ENCODE data around the gene TRAPPC2.
"Not testable (repeated sequence)": the region's sequence is repeated elsewhere in the genome, so short reads cannot be mapped to it uniquely, and the experiment has no call there.

Gene TRAPPC2

GRCh38 chrX:13742397-13743176 is 8.2 kb upstream of the TRAPPC2 start:
- no peak for DNase-seq

GRCh38 chrX:13741695-13742094 is 7.3 kb upstream of the TRAPPC2 start:
- no peak for DNase-seq

GRCh38 chrX:13733506-13733905 is 914 bp downstream of the TRAPPC2 start:
- no peak for DNase-seq

GRCh38 chrX:13732246-13733067 is 2.0 kb downstream of the TRAPPC2 start:
- no peak for DNase-seq

- not testable (repeated sequence) for DNase-seq
Observed at GRCh38 chrX:13730523-13730922, 3.9 kb downstream of the TRAPPC2 start.

- not testable (repeated sequence) for DNase-seq
Observed at GRCh38 chrX:13726583-13726982, 7.8 kb downstream of the TRAPPC2 start.

GRCh38 chrX:13724878-13725277 is 9.5 kb downstream of the TRAPPC2 start:
- not testable (repeated sequence) for DNase-seq

GRCh38 chrX:13721819-13722519 is 12.5 kb downstream of the TRAPPC2 start:
- DNase-seq: no peak

GRCh38 chrX:13721371-13721770 is 13.0 kb downstream of the TRAPPC2 start:
- no peak for DNase-seq

GRCh38 chrX:13719192-13719856 is 15.1 kb downstream of the TRAPPC2 start:
- no peak for DNase-seq

GRCh38 chrX:13717700-13718472 is 16.5 kb downstream of the TRAPPC2 start:
- no peak for DNase-seq

GRCh38 chrX:13716905-13717304 is 17.5 kb downstream of the TRAPPC2 start:
- DNase-seq: no peak

GRCh38 chrX:13716455-13716854 is 18.0 kb downstream of the TRAPPC2 start:
- DNase-seq: no peak

- DNase-seq: no peak
Observed at GRCh38 chrX:13711141-13711540, 23.3 kb downstream of the TRAPPC2 start.

- DNase-seq: no peak
Observed at GRCh38 chrX:13703589-13703988, 30.8 kb downstream of the TRAPPC2 start.

GRCh38 chrX:13703135-13703534 is 31.3 kb downstream of the TRAPPC2 start:
- DNase-seq: no peak

- no peak for DNase-seq
Observed at GRCh38 chrX:13702111-13702789, 32.2 kb downstream of the TRAPPC2 start.

- DNase-seq: no peak
Observed at GRCh38 chrX:13700380-13700779, 34.0 kb downstream of the TRAPPC2 start.

- DNase-seq: peak; percentile 1
Observed at GRCh38 chrX:13699183-13699826, 35.1 kb downstream of the TRAPPC2 start.

GRCh38 chrX:13698432-13698831 is 36.0 kb downstream of the TRAPPC2 start:
- no peak for DNase-seq

- DNase-seq: no peak
Observed at GRCh38 chrX:13697976-13698375, 36.4 kb downstream of the TRAPPC2 start.

Measured in NCI-H1436 (cell line).